ENCODE data around the gene BCAS3. TPM values are rescaled to one million over a fixed set of nuclear protein-coding genes. Genes with fewer than 3 reads are reported as not detected.

Gene BCAS3
- total RNA-seq, 1 donor: 23.7 TPM

DNA sequence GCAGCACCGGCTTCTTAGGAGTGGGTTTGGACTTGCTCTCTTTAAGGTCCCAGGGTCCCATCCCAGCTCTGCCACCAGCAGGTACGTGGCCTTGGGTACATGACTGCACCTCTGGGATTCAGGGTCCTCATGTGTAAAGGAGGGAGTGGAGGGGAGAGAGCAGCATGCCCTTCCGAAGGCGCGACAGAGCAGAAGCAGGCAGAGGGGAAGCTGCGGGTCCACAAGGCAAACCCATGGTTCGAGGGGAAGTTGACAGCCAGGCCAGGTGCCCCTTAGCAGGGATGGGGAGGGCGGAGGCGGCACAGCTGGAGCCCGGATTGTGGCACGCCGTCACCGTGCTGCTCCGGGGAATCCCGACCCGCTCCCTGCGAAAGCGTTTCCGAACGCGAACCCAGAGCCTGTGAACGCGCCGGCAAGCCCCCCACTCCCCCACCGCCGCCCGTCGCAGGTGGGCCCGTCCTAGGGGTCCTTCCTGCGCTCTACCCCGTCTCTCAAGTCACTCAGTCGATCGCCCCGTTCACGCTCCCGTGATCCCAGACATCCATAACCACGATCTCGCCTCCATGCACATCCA, 717.8 kb downstream of the BCAS3 start:
- DNase-seq (ENCODE audit: low read depth): no peak
- peak overlapping the region; percentile 74 for H3K4me3 ChIP-seq (ENCODE audit: low read depth, low read length)
- TF ChIP-seq, protein P1, sequence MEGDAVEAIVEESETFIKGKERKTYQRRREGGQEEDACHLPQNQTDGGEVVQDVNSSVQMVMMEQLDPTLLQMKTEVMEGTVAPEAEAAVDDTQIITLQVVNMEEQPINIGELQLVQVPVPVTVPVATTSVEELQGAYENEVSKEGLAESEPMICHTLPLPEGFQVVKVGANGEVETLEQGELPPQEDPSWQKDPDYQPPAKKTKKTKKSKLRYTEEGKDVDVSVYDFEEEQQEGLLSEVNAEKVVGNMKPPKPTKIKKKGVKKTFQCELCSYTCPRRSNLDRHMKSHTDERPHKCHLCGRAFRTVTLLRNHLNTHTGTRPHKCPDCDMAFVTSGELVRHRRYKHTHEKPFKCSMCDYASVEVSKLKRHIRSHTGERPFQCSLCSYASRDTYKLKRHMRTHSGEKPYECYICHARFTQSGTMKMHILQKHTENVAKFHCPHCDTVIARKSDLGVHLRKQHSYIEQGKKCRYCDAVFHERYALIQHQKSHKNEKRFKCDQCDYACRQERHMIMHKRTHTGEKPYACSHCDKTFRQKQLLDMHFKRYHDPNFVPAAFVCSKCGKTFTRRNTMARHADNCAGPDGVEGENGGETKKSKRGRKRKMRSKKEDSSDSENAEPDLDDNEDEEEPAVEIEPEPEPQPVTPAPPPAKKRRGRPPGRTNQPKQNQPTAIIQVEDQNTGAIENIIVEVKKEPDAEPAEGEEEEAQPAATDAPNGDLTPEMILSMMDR (IDR thresholded peaks at IDR 0.05; ENCODE audit: insufficient read depth, low read depth, low read length): no peak

DNA sequence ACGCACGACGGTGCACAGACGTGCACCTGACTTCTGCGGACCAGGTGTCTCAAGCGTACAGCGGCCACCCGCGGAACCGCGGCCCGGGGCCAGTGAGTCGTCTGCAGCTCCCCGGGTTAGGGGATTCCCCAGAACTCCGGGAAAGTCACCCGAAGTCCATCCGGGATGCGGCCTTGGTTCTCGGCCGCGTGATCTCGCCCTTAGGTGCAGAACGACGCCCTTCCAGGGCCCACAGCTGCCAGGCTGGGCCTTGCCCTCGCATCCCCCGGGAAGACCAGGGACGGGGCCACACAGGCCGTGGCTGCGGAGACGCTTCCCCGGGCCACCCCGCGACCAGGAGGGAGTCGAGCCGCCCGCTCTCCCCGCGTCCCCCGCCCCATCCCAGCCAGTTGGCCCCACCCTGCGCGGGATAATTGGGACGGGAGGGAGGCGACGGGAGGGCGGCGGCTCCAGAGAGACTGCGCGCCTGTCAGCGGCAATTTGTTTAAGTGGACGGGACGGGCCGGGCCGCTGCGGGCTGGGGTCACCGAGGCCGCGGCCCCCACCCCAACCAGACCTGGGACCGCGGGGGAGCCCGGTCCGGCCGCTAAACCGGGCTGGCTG, 718.4 kb downstream of the BCAS3 start:
- peak overlapping the region; percentile 74 for H3K4me3 ChIP-seq (ENCODE audit: low read depth, low read length)
- DNase-seq (ENCODE audit: low read depth): no peak
- TF ChIP-seq, protein P1 (IDR thresholded peaks at IDR 0.05; ENCODE audit: insufficient read depth, low read depth, low read length): no peak

DNA sequence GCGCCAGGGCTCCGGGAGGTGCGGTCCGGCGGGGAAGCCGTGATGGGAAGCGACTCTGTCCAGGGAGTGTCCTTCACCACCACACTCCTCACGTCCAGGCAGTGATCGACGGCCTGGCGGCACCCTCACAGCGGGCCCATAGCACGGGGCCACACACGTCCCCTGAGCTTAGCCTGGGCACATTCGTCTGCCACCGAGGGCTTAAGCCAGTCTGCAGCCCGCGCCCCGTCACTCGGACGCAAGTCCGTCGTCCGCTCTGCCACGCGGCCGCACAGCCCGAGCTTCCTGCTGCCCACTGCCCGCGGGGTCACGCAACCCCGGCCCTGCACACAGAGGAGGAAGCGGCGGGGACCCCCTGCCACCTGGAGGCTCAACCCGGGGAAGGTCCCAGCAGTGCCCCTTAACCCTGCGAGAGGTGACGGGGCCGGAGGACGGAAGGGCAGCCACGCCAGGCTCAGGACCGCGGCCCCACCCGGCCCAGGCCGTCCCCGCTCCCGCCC, 719.0 kb downstream of the BCAS3 start:
- peak; percentile 48 for DNase-seq (ENCODE audit: low read depth)
- H3K4me3 ChIP-seq (ENCODE audit: low read depth, low read length): peak overlapping the region; percentile 74
- TF ChIP-seq, protein P1 (IDR thresholded peaks at IDR 0.05; ENCODE audit: insufficient read depth, low read depth, low read length): no peak

DNA sequence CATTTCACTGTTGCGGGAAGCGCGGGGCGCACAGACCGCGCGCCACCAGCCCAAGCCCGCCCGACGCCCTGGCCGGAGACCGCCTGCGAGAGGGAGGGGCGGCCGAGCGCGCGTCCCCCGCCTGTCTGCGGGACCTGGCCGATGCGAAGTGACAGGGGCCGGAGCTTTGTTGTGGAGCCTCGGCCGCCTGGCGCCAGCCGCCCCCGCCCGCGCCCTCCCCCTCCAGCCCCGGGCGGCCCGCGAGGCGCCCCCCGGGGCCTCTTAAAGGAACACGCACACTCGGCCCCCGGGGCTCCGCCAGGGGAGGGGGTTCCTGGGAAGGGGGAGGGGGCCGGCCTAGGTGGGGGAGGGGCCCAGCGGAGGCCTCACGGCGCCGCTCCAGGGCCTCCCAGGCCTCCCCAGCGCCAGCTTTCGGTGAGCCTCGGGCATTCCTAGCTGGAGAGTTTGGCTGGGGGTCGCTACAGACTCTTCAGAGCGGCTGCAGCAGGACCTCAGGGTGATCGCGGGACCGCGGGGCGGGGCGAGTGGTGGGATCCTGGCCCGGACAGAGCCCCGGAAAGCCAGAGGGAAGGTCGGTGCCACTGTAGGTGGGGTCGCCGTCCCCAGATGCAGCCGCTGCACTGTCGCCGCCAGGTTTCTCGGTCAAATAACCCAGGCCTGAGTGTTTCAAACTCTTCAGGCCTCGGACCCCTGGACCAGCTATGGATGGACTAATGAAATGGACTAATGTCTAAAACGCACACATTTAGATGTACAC, 719.6 kb downstream of the BCAS3 start:
- peak; percentile 66 for DNase-seq (ENCODE audit: low read depth)
- H3K4me3 ChIP-seq (ENCODE audit: low read depth, low read length): peak overlapping the region; percentile 74
- TF ChIP-seq, protein P1 (IDR thresholded peaks at IDR 0.05; ENCODE audit: insufficient read depth, low read depth, low read length): no peak

DNA sequence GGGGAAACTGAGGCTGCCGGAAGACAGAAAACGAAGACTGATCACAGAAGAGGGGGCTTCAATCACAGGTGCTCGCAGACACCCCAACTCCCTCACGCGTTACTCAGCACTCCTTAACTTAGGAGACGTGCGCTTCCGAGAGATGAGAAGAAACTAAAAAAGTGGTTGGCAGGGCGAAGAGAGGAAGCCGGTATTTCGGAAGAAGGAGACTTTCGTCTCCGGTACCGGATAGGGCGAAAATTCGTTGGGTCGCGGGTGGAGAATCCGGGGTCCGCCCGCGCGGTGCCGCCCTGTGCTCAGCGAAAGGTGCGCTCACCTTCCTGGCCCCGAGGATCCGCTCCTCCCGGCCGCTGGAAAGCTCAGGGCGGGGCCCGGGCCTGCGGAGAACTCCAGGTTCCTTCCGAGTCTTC, 721.1 kb downstream of the BCAS3 start:
- H3K4me3 ChIP-seq (ENCODE audit: low read depth, low read length): peak overlapping the region; percentile 74
- no peak for DNase-seq (ENCODE audit: low read depth)
- TF ChIP-seq, protein P1 (IDR thresholded peaks at IDR 0.05; ENCODE audit: insufficient read depth, low read depth, low read length): no peak

DNA sequence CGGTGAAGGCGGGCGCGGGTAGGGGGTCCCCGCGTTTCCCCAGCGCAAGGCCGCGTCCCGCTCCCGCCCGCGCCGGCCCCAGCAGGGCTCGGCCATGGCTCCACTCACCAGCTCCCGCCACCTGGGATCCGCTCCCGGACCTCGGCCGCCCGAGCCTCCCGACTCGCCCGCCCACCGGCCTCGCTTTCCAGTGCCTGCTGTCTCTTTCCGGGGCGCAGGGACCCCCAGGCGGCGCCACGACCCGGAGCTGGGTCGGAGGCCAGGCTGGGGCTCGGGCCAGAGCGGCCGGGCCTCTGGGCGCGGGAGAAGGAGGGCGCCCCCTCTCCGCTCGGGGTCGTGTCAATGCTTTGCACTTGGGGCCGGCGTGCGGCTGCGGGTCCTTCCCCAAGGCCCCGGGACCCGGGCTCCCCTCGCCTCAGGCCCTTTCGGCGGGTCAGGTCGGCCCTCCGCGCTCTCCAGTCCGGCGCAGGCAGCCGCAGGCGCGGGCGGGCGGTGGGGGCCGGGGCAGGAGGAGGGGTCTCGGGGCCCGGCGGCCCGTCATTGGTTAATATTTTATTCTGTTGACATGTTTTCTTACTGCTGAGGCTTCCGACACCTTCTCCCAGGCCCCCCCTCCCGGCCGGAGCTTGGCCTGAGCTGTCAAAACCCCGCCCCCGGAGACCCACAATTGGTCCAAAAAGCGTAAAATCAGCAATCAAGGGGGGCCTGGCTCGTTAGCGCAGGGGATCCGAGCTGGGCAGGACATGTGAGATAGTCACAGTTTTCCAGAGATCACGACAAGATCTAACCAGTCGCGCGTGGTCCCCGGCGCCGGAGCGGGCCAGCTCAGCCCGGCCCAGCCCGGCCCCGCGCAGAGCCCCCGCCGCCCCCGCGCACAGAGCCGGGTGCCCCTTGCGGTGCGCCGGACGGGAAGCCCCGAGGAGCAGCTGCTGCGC, 721.7 kb downstream of the BCAS3 start, which contains the start of gene TBX2:
TBX2 (plus strand) TSS at position 713 of the 935 bp plus-strand sequence. CDS start 334 bp downstream, outside the sequence.
- peak within 1 kb of the TSS; percentile 74 for H3K4me3 ChIP-seq (ENCODE audit: low read depth, low read length)
- TF ChIP-seq, protein P1 (IDR thresholded peaks at IDR 0.05; ENCODE audit: insufficient read depth, low read depth, low read length): no peak
- DNase-seq (ENCODE audit: low read depth): peak; percentile 99
